ENCODE results near the gene TCF23. TPM values are rescaled to one million over a fixed set of nuclear protein-coding genes. Genes with fewer than 3 reads are reported as not detected.

TCF23 gene
- total and polyA plus RNA-seq, 9 donors, result 8.4 to 72.2 (median 41.7) TPM

GRCh38 chr2:27145682-27146081 is 3.1 kb upstream of the TCF23 start:
- Histone ChIP-seq H3K4me3 (no peak overlapping the region), H3K36me3 (no peaks in the 10 kb centered on the region), H3K4me1 (ENCODE audit: insufficient read depth) (peaks cover 24% of the 10 kb centered on the region), H3K27ac (no peak overlapping the region), H3K9me3 (no peaks in the 10 kb centered on the region), H3K27me3 (no peaks in the 10 kb centered on the region)
- no peak for DNase-seq
- 84 to 89% (median 84%) methylated on average over 2 of the region's 2 CpGs for WGBS, 3 donors
- intact Hi-C loops (cut with DNase I), result no loop called here
- TF ChIP-seq POLR2A (IDR thresholded peaks at IDR 0.05) (no peak), EP300 (IDR thresholded peaks at IDR 0.05) (no peak)
- TF ChIP-seq, protein P1, sequence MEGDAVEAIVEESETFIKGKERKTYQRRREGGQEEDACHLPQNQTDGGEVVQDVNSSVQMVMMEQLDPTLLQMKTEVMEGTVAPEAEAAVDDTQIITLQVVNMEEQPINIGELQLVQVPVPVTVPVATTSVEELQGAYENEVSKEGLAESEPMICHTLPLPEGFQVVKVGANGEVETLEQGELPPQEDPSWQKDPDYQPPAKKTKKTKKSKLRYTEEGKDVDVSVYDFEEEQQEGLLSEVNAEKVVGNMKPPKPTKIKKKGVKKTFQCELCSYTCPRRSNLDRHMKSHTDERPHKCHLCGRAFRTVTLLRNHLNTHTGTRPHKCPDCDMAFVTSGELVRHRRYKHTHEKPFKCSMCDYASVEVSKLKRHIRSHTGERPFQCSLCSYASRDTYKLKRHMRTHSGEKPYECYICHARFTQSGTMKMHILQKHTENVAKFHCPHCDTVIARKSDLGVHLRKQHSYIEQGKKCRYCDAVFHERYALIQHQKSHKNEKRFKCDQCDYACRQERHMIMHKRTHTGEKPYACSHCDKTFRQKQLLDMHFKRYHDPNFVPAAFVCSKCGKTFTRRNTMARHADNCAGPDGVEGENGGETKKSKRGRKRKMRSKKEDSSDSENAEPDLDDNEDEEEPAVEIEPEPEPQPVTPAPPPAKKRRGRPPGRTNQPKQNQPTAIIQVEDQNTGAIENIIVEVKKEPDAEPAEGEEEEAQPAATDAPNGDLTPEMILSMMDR (IDR thresholded peaks at IDR 0.05), result no peak

DNA sequence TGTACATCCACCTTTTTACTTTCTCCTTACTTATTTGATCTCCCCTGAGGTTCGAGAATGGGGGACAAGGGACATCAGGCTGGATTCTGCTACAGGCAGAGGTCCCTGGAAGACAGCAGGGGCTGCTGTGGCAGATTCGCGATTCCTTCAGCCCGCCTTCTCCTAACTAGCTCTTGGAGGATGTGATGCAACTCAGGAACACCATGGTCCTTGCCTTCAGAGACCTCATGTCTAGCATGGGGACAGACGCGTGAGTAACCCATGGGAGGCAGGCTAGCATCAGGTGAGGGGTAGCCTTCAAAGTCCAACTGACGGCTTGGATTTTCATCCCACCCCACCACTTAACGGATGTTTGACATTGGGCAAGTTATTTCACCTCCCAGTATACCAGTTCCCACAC is 869 bp upstream of the TCF23 start:
- no peaks in the 10 kb centered on the region for H3K9me3 ChIP-seq
- peaks cover 30% of the 10 kb centered on the region for H3K4me1 ChIP-seq (ENCODE audit: insufficient read depth)
- no peak overlapping the region for H3K27ac ChIP-seq
- intact Hi-C loops (cut with DNase I), result no loop called here
- H3K36me3 ChIP-seq, result no peaks in the 10 kb centered on the region
- no peak for TF ChIP-seq POLR2A (IDR thresholded peaks at IDR 0.05)
- TF ChIP-seq, protein P1 (IDR thresholded peaks at IDR 0.05), result no peak
- TF ChIP-seq EP300 (IDR thresholded peaks at IDR 0.05), result no peak
- WGBS, 3 donors, result 91 to 96% (median 95%) methylated on average over 8 of the region's 8 CpGs
- no peak for DNase-seq
- H3K4me3 ChIP-seq, result no peak overlapping the region
- H3K27me3 ChIP-seq, result no peaks in the 10 kb centered on the region

- Histone ChIP-seq H3K4me1 (ENCODE audit: insufficient read depth) (peaks cover 35% of the 10 kb centered on the region), H3K27me3 (no peaks in the 10 kb centered on the region), H3K27ac (peak overlapping the region; percentile 15 to 78), H3K9me3 (no peaks in the 10 kb centered on the region), H3K36me3 (no peaks in the 10 kb centered on the region), H3K4me3 (peak overlapping the region; percentile 36)
- TF ChIP-seq, protein P1 (IDR thresholded peaks at IDR 0.05), result no peak
- TF ChIP-seq POLR2A (IDR thresholded peaks at IDR 0.05) (no peak), EP300 (IDR thresholded peaks at IDR 0.05) (no peak)
- intact Hi-C loops (cut with DNase I), result no loop called here
- peak in 2 of 5 donors; percentile 48 to 69 for DNase-seq
- 34 to 43% (median 37%) methylated on average over 26 to 29 of the region's 29 CpGs for WGBS, 3 donors
These were observed 984 bp downstream of the TCF23 start for GRCh38 chr2:27149570-27150405.

GRCh38 chr2:27150639-27151230 is 1.9 kb downstream of the TCF23 start:
- peak in 2 of 5 donors; percentile 27 to 46 for DNase-seq
- intact Hi-C loops (cut with DNase I), result no loop called here
- TF ChIP-seq POLR2A (IDR thresholded peaks at IDR 0.05) (no peak), EP300 (IDR thresholded peaks at IDR 0.05) (no peak)
- TF ChIP-seq, protein P1 (IDR thresholded peaks at IDR 0.05), result no peak
- H3K4me3 ChIP-seq, result peak overlapping the region; percentile 36
- no peaks in the 10 kb centered on the region for H3K36me3 ChIP-seq
- peaks cover 42% of the 10 kb centered on the region for H3K4me1 ChIP-seq (ENCODE audit: insufficient read depth)
- no peaks in the 10 kb centered on the region for H3K9me3 ChIP-seq
- H3K27me3 ChIP-seq, result no peaks in the 10 kb centered on the region
- peak overlapping the region; percentile 15 to 78 for H3K27ac ChIP-seq
- WGBS, 3 donors, result 34 to 38% (median 37%) methylated on average over 8 of the region's 8 CpGs
